A549 (cell line): ENCODE data around the gene KCNJ6. TPM values are rescaled to one million over a fixed set of nuclear protein-coding genes. Genes with fewer than 3 reads are reported as not detected.
A peak's percentile ranks its signal among the peaks of the same experiment; 100 is the strongest.

Source experiments
- ATAC-seq, 2 experiments: fragments of 200-7000 bp in 1 of 2; fragments of >200 bp in 1 of 2; cut with Nextera tagmentation in 1 of 2; cut with Tn5 transposase in 1 of 2; 3 replicates each; pipeline versions ENCODE4 v1.8.0 to v1.9.1; 2018 to 2020; ENCODE audit warnings: mild to moderate bottlenecking in 1 of 2, moderate library complexity in 1 of 2
- CTCF ChIA-PET: fragments of 300-600 bp; sonication (Branson Sonifier 250); formaldehyde crosslinking; extraction: SDS; loops from one replicate; lab custom pipeline; 2021; ENCODE audit warnings: antibody characterized with exemption, inconsistent platforms; lab: Yijun Ruan, JAX
- POLR2A ChIA-PET: fragments of 350-600 bp; formaldehyde crosslinking; extraction: SDS; loops from one replicate; lab custom pipeline; 2021; ENCODE audit warnings: antibody characterized with exemption, inconsistent platforms; lab: Yijun Ruan, JAX
- DNase-seq, 2 experiments: peaks; one replicate each; pipeline versions ENCODE4 v3.0.0 to v3.0.0-alpha.2; 2011 to 2016; ENCODE audit warnings: low read depth in 1 of 2, low spot score in 1 of 2
- FAIRE-seq: peaks from 2 replicates; lab custom pipeline; 2011; peaks lifted over from hg19 to GRCh38; lab: Jason Lieb, UNC
- H3K27ac ChIP-seq, 2 experiments: fragments of >200 bp; sonication (Bioruptor Twin); formaldehyde crosslinking; 3 replicates each; pipeline ENCODE4 v1.5.1; 2016 to 2017
- H3K4me1 ChIP-seq: fragments of >200 bp; sonication (Bioruptor Twin); formaldehyde crosslinking; 3 replicates; pipeline ENCODE4 v1.6.1; 2016
- H3K4me2 ChIP-seq: fragments of >200 bp; sonication (Bioruptor Twin); formaldehyde crosslinking; 3 replicates; pipeline ENCODE4 v1.6.1; 2016
- H3K4me3 ChIP-seq: fragments of >200 bp; sonication (Bioruptor Twin); formaldehyde crosslinking; 3 replicates; pipeline ENCODE4 v1.5.1; 2016
- H3K9me3 ChIP-seq: fragments of >200 bp; sonication (Bioruptor Twin); formaldehyde crosslinking; 3 replicates; pipeline ENCODE4 v1.6.1; 2016
- BHLHE40 ChIP-seq: IDR thresholded peaks from 2 replicates; pipeline ENCODE4 v1.6.1; 2012; ENCODE audit warnings: low read depth, low read length, inconsistent platforms
- CBX8 ChIP-seq: fragments of 200-600 bp; sonication (generic); IDR thresholded peaks from 2 replicates; pipeline ENCODE4 v1.6.1; 2016
- EHF ChIP-seq: fragments of 250-450 bp; sonication (Bioruptor Pico); IDR thresholded peaks from 2 replicates; pipeline ENCODE4 v1.5.0; 2020; ENCODE audit warnings: mild to moderate bottlenecking
- EHMT2 ChIP-seq: fragments of 200-600 bp; sonication (generic); IDR thresholded peaks from 2 replicates; pipeline ENCODE4 v1.6.1; 2016; ENCODE audit warnings: antibody characterized with exemption, low read depth, mild to moderate bottlenecking, moderate library complexity
- FOXS1 ChIP-seq: fragments of 250-450 bp; sonication (Bioruptor Pico); IDR thresholded peaks from 2 replicates; pipeline ENCODE4 v1.5.0; 2020; ENCODE audit warnings: mild to moderate bottlenecking, moderate library complexity
- HOXB5 ChIP-seq: fragments of 250-450 bp; sonication (Bioruptor Pico); IDR thresholded peaks from 2 replicates; pipeline ENCODE4 v1.5.0; 2020; ENCODE audit warnings: mild to moderate bottlenecking, moderate library complexity
- JUNB ChIP-seq: fragments of >200 bp; sonication (Bioruptor Twin); formaldehyde crosslinking; IDR thresholded peaks from 2 replicates; pipeline ENCODE4 v1.6.1; 2016
- MAZ ChIP-seq: fragments of 150-350 bp; IDR thresholded peaks from 2 replicates; pipeline ENCODE4 v1.6.1; 2014; ENCODE audit warnings: antibody characterized with exemption, low read depth, low read length, borderline replicate concordance
- NPAS2 ChIP-seq: fragments of 250-450 bp; sonication (Bioruptor Pico); IDR thresholded peaks from 2 replicates; pipeline ENCODE4 v1.8.0; 2022; ENCODE audit warnings: mild to moderate bottlenecking, moderate library complexity, borderline replicate concordance
- PHF8 ChIP-seq: fragments of 200-600 bp; sonication (generic); IDR thresholded peaks from 2 replicates; pipeline ENCODE4 v1.6.1; 2016; ENCODE audit warnings: low read depth, mild to moderate bottlenecking, antibody characterized with exemption, moderate library complexity, borderline replicate concordance
- POLR2A ChIP-seq: IDR thresholded peaks from 2 replicates; pipeline ENCODE4 v1.6.1; 2012; ENCODE audit warnings: mild to moderate bottlenecking, low read length
- RAD21 ChIP-seq, 2 experiments: fragments of >200 bp in 1 of 2; sonication (Bioruptor Twin) in 1 of 2; formaldehyde crosslinking in 1 of 2; IDR thresholded peaks in 1 of 2; conservative IDR thresholded peaks in 1 of 2; 2 replicates in 1 of 2; 3 replicates in 1 of 2; pipeline ENCODE4 v1.6.1; 2012 to 2018; ENCODE audit warnings: inconsistent platforms in 1 of 2
- RFX5 ChIP-seq: fragments of 450-650 bp; IDR thresholded peaks from 2 replicates; pipeline ENCODE4 v1.7.1; 2014; ENCODE audit warnings: antibody characterized with exemption, mild to moderate bottlenecking, moderate library complexity
- TP53 ChIP-seq: fragments of 250-450 bp; sonication (Bioruptor Pico); IDR thresholded peaks from 2 replicates; pipeline ENCODE4 v1.5.0; 2021; ENCODE audit warnings: mild to moderate bottlenecking, moderate library complexity
- USF2 ChIP-seq: fragments of 450-650 bp; IDR thresholded peaks from 2 replicates; pipeline ENCODE4 v1.6.1; 2014; ENCODE audit warnings: antibody characterized with exemption
- ZFP36 ChIP-seq: fragments of 450-650 bp; IDR thresholded peaks from 2 replicates; pipeline ENCODE4 v1.6.1; 2014; ENCODE audit warnings: borderline replicate concordance; ENCODE audit not compliant: partially characterized antibody
- WGBS: methylation state at CpG from one replicate; pipeline ENCODE4 v1.1.6; 2017; ENCODE audit errors: missing lambda C conversion rate; 5-methylcytosine and 5-hydroxymethylcytosine counted together
- polyA plus RNA-seq, 4 experiments: library from polyadenylated mRNA; depleted of rRNA in 3 of 4; stranded (reverse); fragments of >200 nt; fragmentation: RNase III in 1 of 4; extraction: RNeasy Plus Mini Kit Qiagen cat#74134 plus additional on column Dnase treatment in 1 of 4; gene quantifications; 2 replicates in 3 of 4; 3 replicates in 1 of 4; pipeline ENCODE4 v1.2.3, GENCODE V29; 2011 to 2017
- TF ChIP-seq, protein P1 (sequence below): IDR thresholded peaks from 2 replicates; pipeline ENCODE4 v1.6.1; 2012; ENCODE audit warnings: low read depth, borderline replicate concordance
- TF ChIP-seq, protein P2 (sequence below): fragments of >200 bp; sonication (Bioruptor Twin); formaldehyde crosslinking; IDR thresholded peaks from 3 replicates; pipeline ENCODE4 v1.6.1; 2016

The KCNJ6 gene
- polyA plus RNA-seq, 2 of the 4 experiments (the other 2 are of a cell fraction), result 0.68 to 1.4 TPM

DNA sequence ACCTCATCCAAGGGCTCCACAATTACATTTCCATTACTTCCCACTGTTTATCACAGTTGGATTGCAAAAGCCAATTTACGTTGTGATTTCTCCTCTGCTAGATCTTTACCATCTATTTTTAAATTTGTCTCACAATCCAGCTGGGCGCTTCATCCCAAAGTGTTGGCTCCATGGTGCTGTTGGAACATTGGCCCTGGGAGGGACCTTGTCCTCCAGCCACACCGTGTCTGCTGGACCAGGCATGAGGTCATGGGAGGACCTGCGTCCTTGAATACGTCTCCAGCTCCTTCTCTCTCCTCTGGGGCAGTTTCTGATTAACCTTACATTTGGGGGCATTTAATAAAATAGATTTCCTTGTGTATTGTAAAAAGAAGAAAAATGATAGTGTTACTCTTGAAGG is 125.4 kb downstream of the KCNJ6 start:
- no peaks in the 10 kb centered on the region for H3K9me3 ChIP-seq
- POLR2A ChIA-PET, result no interaction called here
- TF ChIP-seq BHLHE40 (no peak), TP53 (CRISPR knock-in tag) (no peak), FOXS1 (no peak), POLR2A (no peak), CBX8 (no peak), EHMT2 (no peak), USF2 (no peak)
- peaks cover 12% of the 10 kb centered on the region; the same call in 2 of the 3 replicates for H3K4me1 ChIP-seq
- 47% methylated on average over 5 of the region's 5 CpGs for WGBS
- FAIRE-seq (no peak), ATAC-seq (no peak), DNase-seq (no peak)
- H3K4me2 ChIP-seq, result no peak overlapping the region
- CTCF ChIA-PET, result no interaction called here
- H3K27ac ChIP-seq, result no peak overlapping the region
- H3K4me3 ChIP-seq, result no peak overlapping the region

DNA sequence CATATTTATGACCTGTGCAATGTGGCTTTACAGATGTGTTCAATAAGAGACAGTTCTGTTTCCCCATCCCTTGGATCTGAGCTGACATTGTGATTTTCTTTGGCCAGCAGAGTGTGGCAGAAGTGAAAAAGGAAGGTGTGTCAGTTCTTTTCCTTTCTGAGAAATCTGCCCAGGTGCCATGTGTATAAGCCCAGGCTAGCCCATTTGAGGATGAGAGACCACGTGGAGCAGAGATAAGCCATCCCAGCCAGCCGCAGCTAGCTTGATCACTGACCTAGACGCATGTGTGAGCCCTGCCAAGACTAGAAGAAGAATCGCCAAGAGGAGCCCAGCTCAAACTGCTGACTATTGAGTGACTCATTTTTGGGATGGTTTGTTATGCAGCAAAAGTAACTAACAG is 127.8 kb downstream of the KCNJ6 start:
- ChIA-PET POLR2A (no interaction called here), CTCF (interaction anchor here (0.9 to 1.1 kb wide), 2 partner anchors 12 to 37 kb away, joined by 3 read pairs; no protein-coding TSS in a partner anchor)
- 64% methylated on average over 4 of the region's 4 CpGs for WGBS
- ATAC-seq (no peak), DNase-seq (no peak), FAIRE-seq (no peak)
- TF ChIP-seq HOXB5 (no peak), PHF8 (no peak), ZFP36 (no peak), RFX5 (no peak), NPAS2 (CRISPR knock-in tag) (no peak), MAZ (no peak), JUNB (no peak), USF2 (no peak), EHF (CRISPR knock-in tag) (no peak), RAD21 (conservative IDR thresholded peaks at IDR 0.05 in 1 of 2, IDR thresholded peaks at IDR 0.05 in 1 of 2) (no peak)
- TF ChIP-seq, protein P1, sequence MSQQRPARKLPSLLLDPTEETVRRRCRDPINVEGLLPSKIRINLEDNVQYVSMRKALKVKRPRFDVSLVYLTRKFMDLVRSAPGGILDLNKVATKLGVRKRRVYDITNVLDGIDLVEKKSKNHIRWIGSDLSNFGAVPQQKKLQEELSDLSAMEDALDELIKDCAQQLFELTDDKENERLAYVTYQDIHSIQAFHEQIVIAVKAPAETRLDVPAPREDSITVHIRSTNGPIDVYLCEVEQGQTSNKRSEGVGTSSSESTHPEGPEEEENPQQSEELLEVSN, result no peak
- TF ChIP-seq, protein P2, sequence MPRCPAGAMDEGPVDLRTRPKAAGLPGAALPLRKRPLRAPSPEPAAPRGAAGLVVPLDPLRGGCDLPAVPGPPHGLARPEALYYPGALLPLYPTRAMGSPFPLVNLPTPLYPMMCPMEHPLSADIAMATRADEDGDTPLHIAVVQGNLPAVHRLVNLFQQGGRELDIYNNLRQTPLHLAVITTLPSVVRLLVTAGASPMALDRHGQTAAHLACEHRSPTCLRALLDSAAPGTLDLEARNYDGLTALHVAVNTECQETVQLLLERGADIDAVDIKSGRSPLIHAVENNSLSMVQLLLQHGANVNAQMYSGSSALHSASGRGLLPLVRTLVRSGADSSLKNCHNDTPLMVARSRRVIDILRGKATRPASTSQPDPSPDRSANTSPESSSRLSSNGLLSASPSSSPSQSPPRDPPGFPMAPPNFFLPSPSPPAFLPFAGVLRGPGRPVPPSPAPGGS, result no peak
- Histone ChIP-seq H3K4me2 (no peak overlapping the region), H3K9me3 (no peaks in the 10 kb centered on the region), H3K27ac (no peak overlapping the region), H3K4me1 (peaks cover 12% of the 10 kb centered on the region; the same call in 2 of the 3 replicates), H3K4me3 (no peak overlapping the region)

DNA sequence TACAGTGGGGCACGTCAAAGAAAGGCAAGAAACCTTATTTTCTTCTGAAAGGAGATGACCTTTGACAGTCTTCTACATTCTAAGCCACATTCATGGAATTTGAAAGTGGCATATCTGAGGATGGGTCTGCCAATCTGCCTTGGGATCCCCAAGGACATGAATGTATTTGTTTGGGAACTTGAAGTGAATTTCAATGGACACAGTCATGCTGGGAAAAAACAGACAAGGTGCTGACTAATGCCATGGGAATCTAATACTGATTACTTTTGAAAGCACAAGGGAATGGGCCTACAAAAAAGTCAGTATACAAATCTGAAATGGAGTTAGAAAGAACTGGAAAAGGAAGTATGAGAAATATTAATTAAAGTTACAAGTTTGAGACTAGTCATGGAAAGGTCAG is 128.8 kb downstream of the KCNJ6 start:
- peaks cover 12% of the 10 kb centered on the region; the same call in 2 of the 3 replicates for H3K4me1 ChIP-seq
- 40% methylated on average over 1 of the region's 1 CpG for WGBS
- H3K9me3 ChIP-seq, result no peaks in the 10 kb centered on the region
- ATAC-seq (peak; percentile 34 to 61; a peak in 4 of 6 replicates), FAIRE-seq (no peak), DNase-seq (peak; percentile 5 to 53)
- no peak for TF ChIP-seq RAD21 (conservative IDR thresholded peaks at IDR 0.05 in 1 of 2, IDR thresholded peaks at IDR 0.05 in 1 of 2)
- TF ChIP-seq JUNB, result 0 out of 2 replicates have a peak, but pooled peaks have one; percentile 17
- peak overlapping the region; percentile 10 to 60; a peak in 2 of 6 replicates for H3K27ac ChIP-seq
- POLR2A ChIA-PET, result no interaction called here
- peak overlapping the region; percentile 14; the same call in 1 of the 3 replicates for H3K4me2 ChIP-seq
- no peak overlapping the region for H3K4me3 ChIP-seq
- CTCF ChIA-PET, result interaction anchor here (0.6 to 1.1 kb wide), 3 partner anchors 9 to 92 kb away, joined by 3 read pairs; no protein-coding TSS in a partner anchor
